Skeletal muscle cell (primary cell): ENCODE data around the gene SLC2A9.

Source experiments
- DNase-seq: peaks from one replicate; pipeline ENCODE4 v3.0.0-alpha.2; 2010; ENCODE audit warnings: low read depth
- H3K4me3 ChIP-seq: 2 replicates; pipeline ENCODE4 v1.5.1; 2011; ENCODE audit warnings: low read depth, mild to moderate bottlenecking, control low read depth, low read length, moderate library complexity

SLC2A9 gene

GRCh38 chr4:9976293-9976692, 45.0 kb downstream of the SLC2A9 start:
- no peak overlapping the region for H3K4me3 ChIP-seq
- DNase-seq, result no peak

GRCh38 chr4:9971711-9972110, 49.6 kb downstream of the SLC2A9 start:
- DNase-seq, result no peak
- no peak overlapping the region for H3K4me3 ChIP-seq

- H3K4me3 ChIP-seq, result no peak overlapping the region
- DNase-seq, result no peak
Observed at GRCh38 chr4:9970399-9971011, 50.8 kb downstream of the SLC2A9 start.

GRCh38 chr4:9969526-9970398, 51.5 kb downstream of the SLC2A9 start:
- H3K4me3 ChIP-seq, result no peak overlapping the region
- DNase-seq, result no peak

GRCh38 chr4:9968472-9968871, 52.8 kb downstream of the SLC2A9 start:
- no peak overlapping the region for H3K4me3 ChIP-seq
- DNase-seq, result no peak

GRCh38 chr4:9964879-9965278, 56.4 kb downstream of the SLC2A9 start:
- H3K4me3 ChIP-seq, result no peak overlapping the region
- no peak for DNase-seq

- no peak for DNase-seq
- H3K4me3 ChIP-seq, result no peak overlapping the region
Observed at GRCh38 chr4:9963328-9963727, 58.0 kb downstream of the SLC2A9 start.

GRCh38 chr4:9962611-9963314, 58.5 kb downstream of the SLC2A9 start:
- no peak overlapping the region for H3K4me3 ChIP-seq
- no peak for DNase-seq

GRCh38 chr4:9954468-9954867, 66.8 kb downstream of the SLC2A9 start:
- DNase-seq, result no peak
- H3K4me3 ChIP-seq, result no peak overlapping the region

- H3K4me3 ChIP-seq, result no peak overlapping the region
- DNase-seq, result no peak
Observed at GRCh38 chr4:9953089-9953488, 68.2 kb downstream of the SLC2A9 start.

GRCh38 chr4:9952415-9952950, 68.8 kb downstream of the SLC2A9 start:
- H3K4me3 ChIP-seq, result no peak overlapping the region
- no peak for DNase-seq

- no peak for DNase-seq
- H3K4me3 ChIP-seq, result no peak overlapping the region
Observed at GRCh38 chr4:9949573-9949972, 71.7 kb downstream of the SLC2A9 start.

GRCh38 chr4:9947168-9948062, 73.9 kb downstream of the SLC2A9 start:
- DNase-seq, result no peak
- H3K4me3 ChIP-seq, result no peak overlapping the region

- H3K4me3 ChIP-seq, result no peak overlapping the region
- no peak for DNase-seq
Observed at GRCh38 chr4:9946170-9946569, 75.1 kb downstream of the SLC2A9 start.

- DNase-seq, result no peak
- H3K4me3 ChIP-seq, result no peak overlapping the region
Observed at GRCh38 chr4:9944431-9945425, 76.6 kb downstream of the SLC2A9 start.

GRCh38 chr4:9943761-9944160, 77.5 kb downstream of the SLC2A9 start:
- DNase-seq, result no peak
- no peak overlapping the region for H3K4me3 ChIP-seq

GRCh38 chr4:9942921-9943600, 78.2 kb downstream of the SLC2A9 start:
- no peak for DNase-seq
- H3K4me3 ChIP-seq, result no peak overlapping the region

- DNase-seq, result no peak
- no peak overlapping the region for H3K4me3 ChIP-seq
Observed at GRCh38 chr4:9942139-9942538, 79.2 kb downstream of the SLC2A9 start.
